HG03196 (cell line): ENCODE results near the gene YARS1.

Experiments used
- ATAC-seq: cut with Tn5 transposase; IDR thresholded peaks from one replicate; pipeline ENCODE4 v1.9.1; 2021; ENCODE audit not compliant: unreplicated experiment

Gene YARS1

GRCh38 chr1:32748926-32749325 lies 68.2 kb downstream of the YARS1 start:
- ATAC-seq: no peak

- ATAC-seq: no peak
These were observed 68.8 kb downstream of the YARS1 start for GRCh38 chr1:32748348-32748747.

- no peak for ATAC-seq
These were observed 71.0 kb downstream of the YARS1 start for GRCh38 chr1:32746130-32746529.

- no peak for ATAC-seq
These were observed 73.1 kb downstream of the YARS1 start for GRCh38 chr1:32744071-32744425.

- no peak for ATAC-seq
These were observed 73.6 kb downstream of the YARS1 start for GRCh38 chr1:32743380-32744070.

GRCh38 chr1:32742956-32743355 lies 74.2 kb downstream of the YARS1 start:
- no peak for ATAC-seq

- ATAC-seq: no peak
These were observed 74.8 kb downstream of the YARS1 start for GRCh38 chr1:32742199-32742947.

- ATAC-seq: no peak
These were observed 75.6 kb downstream of the YARS1 start for GRCh38 chr1:32741413-32742198.

- ATAC-seq: no peak
These were observed 76.1 kb downstream of the YARS1 start for GRCh38 chr1:32741059-32741412.

- ATAC-seq: no peak
These were observed 80.1 kb downstream of the YARS1 start for GRCh38 chr1:32736812-32737791.

GRCh38 chr1:32733582-32734321 lies 83.4 kb downstream of the YARS1 start:
- no peak for ATAC-seq

- no peak for ATAC-seq
These were observed 87.7 kb downstream of the YARS1 start for GRCh38 chr1:32729254-32730046.

- ATAC-seq: no peak
These were observed 88.6 kb downstream of the YARS1 start for GRCh38 chr1:32728413-32729077.

- ATAC-seq: no peak
These were observed 89.3 kb downstream of the YARS1 start for GRCh38 chr1:32727876-32728275.

GRCh38 chr1:32725615-32725982 lies 91.6 kb downstream of the YARS1 start:
- no peak for ATAC-seq
